T-helper 22 cell (primary cell): ENCODE measurements around the gene CIDEC.
"Not testable (repeated sequence)": the region's sequence is repeated elsewhere in the genome, so short reads cannot be mapped to it uniquely, and the experiment has no call there.

Source experiments
- DNase-seq: peaks from one replicate; pipeline ENCODE4 v3.0.0-alpha.2; 2020; ENCODE audit warnings: low read depth

The CIDEC gene

GRCh38 chr3:9876255-9876654 lies 3.8 kb downstream of the CIDEC start:
- not testable (repeated sequence) for DNase-seq

- DNase-seq: no peak
These were observed 4.6 kb downstream of the CIDEC start for GRCh38 chr3:9875448-9875847.

GRCh38 chr3:9872067-9872466 lies 8.0 kb downstream of the CIDEC start:
- not testable (repeated sequence) for DNase-seq

- no peak for DNase-seq
These were observed 9.1 kb downstream of the CIDEC start for GRCh38 chr3:9870978-9871377.

- DNase-seq: no peak
These were observed 10.1 kb downstream of the CIDEC start for GRCh38 chr3:9869955-9870354.

- no peak for DNase-seq
These were observed 12.9 kb downstream of the CIDEC start for GRCh38 chr3:9867106-9867505.

GRCh38 chr3:9866639-9867038 lies 13.4 kb downstream of the CIDEC start:
- no peak for DNase-seq

- not testable (repeated sequence) for DNase-seq
These were observed 14.9 kb downstream of the CIDEC start for GRCh38 chr3:9865125-9865637.

GRCh38 chr3:9864200-9864927 lies 15.7 kb downstream of the CIDEC start:
- DNase-seq: no peak

GRCh38 chr3:9863058-9863772 lies 16.8 kb downstream of the CIDEC start:
- DNase-seq: no peak

- no peak for DNase-seq
These were observed 17.5 kb downstream of the CIDEC start for GRCh38 chr3:9862391-9863057.

- no peak for DNase-seq
These were observed 18.4 kb downstream of the CIDEC start for GRCh38 chr3:9861626-9862130.

- no peak for DNase-seq
These were observed 18.9 kb downstream of the CIDEC start for GRCh38 chr3:9861201-9861600.

GRCh38 chr3:9859530-9860025 lies 20.5 kb downstream of the CIDEC start:
- DNase-seq: no peak

GRCh38 chr3:9855594-9855993 lies 24.5 kb downstream of the CIDEC start:
- DNase-seq: no peak

GRCh38 chr3:9854291-9854940 lies 25.6 kb downstream of the CIDEC start:
- DNase-seq: not testable (repeated sequence)

GRCh38 chr3:9852528-9852927 lies 27.5 kb downstream of the CIDEC start:
- no peak for DNase-seq

- DNase-seq: not testable (repeated sequence)
These were observed 28.1 kb downstream of the CIDEC start for GRCh38 chr3:9851926-9852325.

GRCh38 chr3:9851383-9851782 lies 28.7 kb downstream of the CIDEC start:
- DNase-seq: not testable (repeated sequence)

GRCh38 chr3:9848860-9849259 lies 31.2 kb downstream of the CIDEC start:
- DNase-seq: not testable (repeated sequence)

GRCh38 chr3:9847870-9848269 lies 32.2 kb downstream of the CIDEC start:
- not testable (repeated sequence) for DNase-seq
